ENCODE results near the gene MUC2.
"Not testable (repeated sequence)": the region's sequence is repeated elsewhere in the genome, so short reads cannot be mapped to it uniquely, and the experiment has no call there.

The MUC2 gene

GRCh38 chr11:1109918-1110705, 35.4 kb downstream of the MUC2 start:
- DNase-seq (ENCODE audit: low read depth) = no peak
- TF ChIP-seq CTCF (IDR thresholded peaks at IDR 0.05; ENCODE audit: insufficient read depth, low read depth, low read length, missing control alignments) = no peak
- H3K4me3 ChIP-seq (ENCODE audit: low read length) = no peak overlapping the region

- no peak for DNase-seq (ENCODE audit: low read depth)
- TF ChIP-seq CTCF (IDR thresholded peaks at IDR 0.05; ENCODE audit: insufficient read depth, low read depth, low read length, missing control alignments) = no peak
- no peak overlapping the region for H3K4me3 ChIP-seq (ENCODE audit: low read length)
Measured at GRCh38 chr11:1111545-1112212, 37.0 kb downstream of the MUC2 start.

- DNase-seq (ENCODE audit: low read depth) = no peak
- no peak overlapping the region for H3K4me3 ChIP-seq (ENCODE audit: low read length)
- TF ChIP-seq CTCF (IDR thresholded peaks at IDR 0.05; ENCODE audit: insufficient read depth, low read depth, low read length, missing control alignments) = no peak
Measured at GRCh38 chr11:1112351-1113191, 37.9 kb downstream of the MUC2 start.

GRCh38 chr11:1113405-1114201, 38.9 kb downstream of the MUC2 start:
- TF ChIP-seq CTCF (IDR thresholded peaks at IDR 0.05; ENCODE audit: insufficient read depth, low read depth, low read length, missing control alignments) = no peak
- no peak overlapping the region for H3K4me3 ChIP-seq (ENCODE audit: low read length)
- DNase-seq (ENCODE audit: low read depth) = no peak

GRCh38 chr11:1115292-1115691, 40.6 kb downstream of the MUC2 start:
- DNase-seq (ENCODE audit: low read depth) = not testable (repeated sequence)

GRCh38 chr11:1116104-1116503, 41.4 kb downstream of the MUC2 start:
- no peak for TF ChIP-seq CTCF (IDR thresholded peaks at IDR 0.05; ENCODE audit: insufficient read depth, low read depth, low read length, missing control alignments)
- H3K4me3 ChIP-seq (ENCODE audit: low read length) = no peak overlapping the region

More at GRCh38 chr11:1115292-1115691, 40.6 kb downstream of the MUC2 start:
- not testable (repeated sequence) for H3K4me3 ChIP-seq (ENCODE audit: low read length)

More at GRCh38 chr11:1116104-1116503, 41.4 kb downstream of the MUC2 start:
- DNase-seq (ENCODE audit: low read depth) = no peak
